HepG2 (cell line): Measurements from ENCODE around the gene FN1. TPM values are rescaled to one million over a fixed set of nuclear protein-coding genes. Genes with fewer than 3 reads are reported as not detected.
A peak's percentile ranks its signal among the peaks of the same experiment; 100 is the strongest.

Experiments
- ESRRA ChIP-seq: sonication (generic); formaldehyde crosslinking; IDR thresholded peaks from 2 replicates; pipeline ENCODE4 v1.5.1; 2020; ENCODE audit warnings: mild to moderate bottlenecking, low read depth, missing genetic modification reagents
- HNRNPL ChIP-seq: fragments of 200-400 bp; formaldehyde crosslinking; IDR thresholded peaks from 2 replicates; pipeline ENCODE4 v1.6.1; 2017; ENCODE audit warnings: mild to moderate bottlenecking, low read depth, low read length
- KDM1A ChIP-seq: IDR thresholded peaks from 2 replicates; pipeline ENCODE4 v1.6.1; 2016; ENCODE audit warnings: missing compliant biosample characterization
- KLF11 ChIP-seq: IDR thresholded peaks from 2 replicates; pipeline ENCODE4 v1.6.1; 2016; ENCODE audit warnings: missing compliant biosample characterization
- MTF1 ChIP-seq: sonication (generic); formaldehyde crosslinking; IDR thresholded peaks from 2 replicates; pipeline ENCODE4 v1.5.0; 2020; ENCODE audit warnings: missing genetic modification reagents
- MYNN ChIP-seq: sonication (generic); formaldehyde crosslinking; IDR thresholded peaks from 2 replicates; pipeline ENCODE4 v1.4.0; 2020; ENCODE audit warnings: mild to moderate bottlenecking, low read depth, missing genetic modification reagents
- RBAK ChIP-seq: sonication (generic); formaldehyde crosslinking; IDR thresholded peaks from 2 replicates; pipeline ENCODE4 v1.5.1; 2020; ENCODE audit warnings: mild to moderate bottlenecking, missing genetic modification reagents
- RFX5 ChIP-seq: IDR thresholded peaks from 2 replicates; pipeline ENCODE4 v1.6.1; 2011; ENCODE audit warnings: low read depth, low read length, improper control_type of control experiment
- SIN3A ChIP-seq: IDR thresholded peaks from 2 replicates; pipeline ENCODE4 v1.6.1; 2011; ENCODE audit warnings: low read depth, mild to moderate bottlenecking, control low read depth, low read length, borderline replicate concordance
- ZBTB25 ChIP-seq: IDR thresholded peaks from 2 replicates; pipeline ENCODE4 v1.6.1; 2018; ENCODE audit warnings: missing genetic modification reagents
- ZBTB37 ChIP-seq: sonication (generic); formaldehyde crosslinking; IDR thresholded peaks from 2 replicates; pipeline ENCODE4 v1.4.0; 2020; ENCODE audit warnings: mild to moderate bottlenecking, missing genetic modification reagents
- ZNF101 ChIP-seq: sonication (generic); formaldehyde crosslinking; IDR thresholded peaks from 2 replicates; pipeline ENCODE4 v1.4.0; 2020; ENCODE audit warnings: mild to moderate bottlenecking, low read depth, missing genetic modification reagents, borderline replicate concordance
- ZNF136 ChIP-seq: sonication (generic); formaldehyde crosslinking; IDR thresholded peaks from 2 replicates; pipeline ENCODE4 v1.8.1; 2022; ENCODE audit warnings: low read depth, mild to moderate bottlenecking, moderate library complexity, missing genetic modification reagents
- ZNF263 ChIP-seq: sonication (generic); formaldehyde crosslinking; IDR thresholded peaks from 2 replicates; pipeline ENCODE4 v1.4.0; 2020; ENCODE audit warnings: missing genetic modification reagents
- ZNF282 ChIP-seq: fragments of 450-650 bp; IDR thresholded peaks from 2 replicates; pipeline ENCODE4 v1.6.1; 2018; ENCODE audit not compliant: partially characterized antibody
- ZNF362 ChIP-seq: sonication (generic); formaldehyde crosslinking; IDR thresholded peaks from 2 replicates; pipeline ENCODE4 v1.4.0; 2020; ENCODE audit warnings: missing genetic modification reagents, mild to moderate bottlenecking, borderline replicate concordance
- ZNF567 ChIP-seq: sonication (generic); formaldehyde crosslinking; IDR thresholded peaks from 2 replicates; pipeline ENCODE4 v1.8.1; 2023; ENCODE audit warnings: mild to moderate bottlenecking, missing genetic modification reagents, borderline replicate concordance
- ZNF577 ChIP-seq: sonication (generic); formaldehyde crosslinking; IDR thresholded peaks from 2 replicates; pipeline ENCODE4 v1.4.0; 2020; ENCODE audit warnings: mild to moderate bottlenecking, low read depth, missing genetic modification reagents, borderline replicate concordance
- ZNF646 ChIP-seq: sonication (generic); formaldehyde crosslinking; IDR thresholded peaks from 2 replicates; pipeline ENCODE4 v1.9.0; 2021; ENCODE audit warnings: mild to moderate bottlenecking, missing genetic modification reagents
- ZNF740 ChIP-seq: sonication (generic); formaldehyde crosslinking; IDR thresholded peaks from 2 replicates; pipeline ENCODE4 v1.4.0; 2020; ENCODE audit warnings: missing genetic modification reagents
- polyA plus RNA-seq, 8 experiments: library from polyadenylated mRNA; depleted of rRNA in 3 of 8; stranded (reverse) in 7 of 8; unstranded in 1 of 8; fragments of >200 nt; fragmentation: Illumina TruSeq in 4 of 8; extraction: Trizol in 4 of 8; gene quantifications; 2 replicates each; pipeline versions ENCODE4 v1.2.1 to v1.2.3, GENCODE V29; 2011 to 2016; ENCODE audit warnings: low read depth in 4 of 8, missing spikeins in 1 of 8, mixed read lengths in 1 of 8; ENCODE audit not compliant: insufficient read depth in 1 of 8
- total RNA-seq, 5 experiments: library from RNA; depleted of rRNA; stranded (reverse); fragments of >200 nt; fragmentation: Illumina TruSeq; extraction: Trizol; gene quantifications; 2 replicates each; pipeline ENCODE4 v1.2.3, GENCODE V29; 2016; ENCODE audit warnings: low read depth in 1 of 5

Gene FN1
- total and polyA plus RNA-seq, 2 of the 13 experiments (the other 11 are each of a cell fraction or from before 2014, with no cell fraction given): 1,847 to 6,471 TPM

GRCh38 chr2:215420471-215420935 is 15.4 kb downstream of the FN1 start (continued):
- no peak for TF ChIP-seq SIN3A
- no peak for TF ChIP-seq ZNF362
- TF ChIP-seq ZNF646 (CRISPR knock-in tag): peak; percentile 54; the same call in 1 of the 2 replicates
- no peak for TF ChIP-seq RBAK (CRISPR knock-in tag)
- TF ChIP-seq MTF1 (CRISPR knock-in tag): no peak
- TF ChIP-seq ESRRA (CRISPR knock-in tag): peak; percentile 51; the same call in 1 of the 2 replicates
- TF ChIP-seq ZNF740 (CRISPR knock-in tag): no peak
- no peak for TF ChIP-seq ZNF263 (CRISPR knock-in tag)
- peak; percentile 52; the same call in 1 of the 2 replicates for TF ChIP-seq ZBTB25
- no peak for TF ChIP-seq ZBTB37
- TF ChIP-seq RFX5: no peak
- no peak for TF ChIP-seq KLF11 (CRISPR knock-in tag)
- no peak for TF ChIP-seq ZNF282
- no peak for TF ChIP-seq HNRNPL
- TF ChIP-seq ZNF567 (CRISPR knock-in tag): no peak
- TF ChIP-seq ZNF136: no peak
- TF ChIP-seq ZNF577 (CRISPR knock-in tag): no peak
- TF ChIP-seq ZNF101 (CRISPR knock-in tag): peak; percentile 68; the same call in 1 of the 2 replicates
- 0 out of 2 replicates have a peak, but pooled peaks have one; percentile 28 for TF ChIP-seq KDM1A (CRISPR knock-in tag)
- no peak for TF ChIP-seq MYNN
